Ecto neural progenitor cell (in vitro differentiated cells): Measurements from ENCODE around the gene USP17L30.
"Not testable (repeated sequence)": the region's sequence is repeated elsewhere in the genome, so short reads cannot be mapped to it uniquely, and the experiment has no call there.

Source experiments
- DNase-seq: peaks from one replicate; pipeline ENCODE4 v3.0.0-alpha.2; 2018; ENCODE audit warnings: low spot score

Gene USP17L30, protein sequence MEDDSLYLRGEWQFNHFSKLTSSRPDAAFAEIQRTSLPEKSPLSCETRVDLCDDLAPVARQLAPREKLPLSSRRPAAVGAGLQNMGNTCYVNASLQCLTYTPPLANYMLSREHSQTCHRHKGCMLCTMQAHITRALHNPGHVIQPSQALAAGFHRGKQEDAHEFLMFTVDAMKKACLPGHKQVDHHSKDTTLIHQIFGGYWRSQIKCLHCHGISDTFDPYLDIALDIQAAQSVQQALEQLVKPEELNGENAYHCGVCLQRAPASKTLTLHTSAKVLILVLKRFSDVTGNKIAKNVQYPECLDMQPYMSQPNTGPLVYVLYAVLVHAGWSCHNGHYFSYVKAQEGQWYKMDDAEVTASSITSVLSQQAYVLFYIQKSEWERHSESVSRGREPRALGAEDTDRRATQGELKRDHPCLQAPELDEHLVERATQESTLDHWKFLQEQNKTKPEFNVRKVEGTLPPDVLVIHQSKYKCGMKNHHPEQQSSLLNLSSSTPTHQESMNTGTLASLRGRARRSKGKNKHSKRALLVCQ

GRCh38 chr4:9362829-9363228, at the start of gene USP17L30:
USP17L30 (plus strand) TSS chr4:9363129; CDS start chr4:9363129, 0 bp downstream.
- not testable (repeated sequence) for DNase-seq

GRCh38 chr4:9324191-9324590, 38.7 kb upstream of the USP17L30 start:
- DNase-seq, result not testable (repeated sequence)

- not testable (repeated sequence) for DNase-seq
These were observed 38.1 kb upstream of the USP17L30 start, which contains the start of gene USP17L24 for GRCh38 chr4:9324865-9325264. USP17L24 (plus strand) TSS chr4:9325165; CDS start chr4:9325165, 0 bp downstream.

- DNase-seq, result not testable (repeated sequence)
These were observed 33.3 kb upstream of the USP17L30 start, which contains the start of gene USP17L25 for GRCh38 chr4:9329611-9330010. USP17L25 (plus strand) TSS chr4:9329911; CDS start chr4:9329911, 0 bp downstream.

DNA sequence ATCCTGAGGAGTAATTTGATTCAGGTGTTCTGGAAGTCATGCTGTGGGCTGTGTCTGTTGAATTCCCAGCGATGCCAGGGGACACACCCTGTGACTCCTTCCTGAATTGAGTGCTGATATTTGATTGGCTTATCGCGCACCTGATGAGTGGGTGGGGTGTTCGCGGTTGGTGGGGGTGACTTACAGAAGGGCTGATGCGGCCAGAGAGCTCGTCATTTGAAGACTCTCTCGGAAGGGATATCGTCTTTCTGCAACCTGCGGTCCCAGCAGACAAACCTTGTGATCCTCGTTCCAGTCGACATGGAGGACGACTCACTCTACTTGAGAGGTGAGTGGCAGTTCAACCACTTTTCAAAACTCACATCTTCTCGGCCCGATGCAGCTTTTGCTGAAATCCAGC, 28.6 kb upstream of the USP17L30 start, which contains the start of gene USP17L26:
TSS of gene USP17L26 (plus strand) at position 301 of the 400 bp plus-strand sequence. CDS start at position 301, 0 bp downstream.
- DNase-seq, result not testable (repeated sequence)

- DNase-seq, result not testable (repeated sequence)
These were observed 23.8 kb upstream of the USP17L30 start, which contains the start of gene USP17L5 for GRCh38 chr4:9339103-9339502. USP17L5 (plus strand) TSS chr4:9339403; CDS start chr4:9339403, 0 bp downstream.

- DNase-seq, result not testable (repeated sequence)
These were observed 19.1 kb upstream of the USP17L30 start, which contains the start of gene USP17L27 for GRCh38 chr4:9343848-9344247. USP17L27 (plus strand) TSS chr4:9344148; CDS start chr4:9344148, 0 bp downstream.

DNA sequence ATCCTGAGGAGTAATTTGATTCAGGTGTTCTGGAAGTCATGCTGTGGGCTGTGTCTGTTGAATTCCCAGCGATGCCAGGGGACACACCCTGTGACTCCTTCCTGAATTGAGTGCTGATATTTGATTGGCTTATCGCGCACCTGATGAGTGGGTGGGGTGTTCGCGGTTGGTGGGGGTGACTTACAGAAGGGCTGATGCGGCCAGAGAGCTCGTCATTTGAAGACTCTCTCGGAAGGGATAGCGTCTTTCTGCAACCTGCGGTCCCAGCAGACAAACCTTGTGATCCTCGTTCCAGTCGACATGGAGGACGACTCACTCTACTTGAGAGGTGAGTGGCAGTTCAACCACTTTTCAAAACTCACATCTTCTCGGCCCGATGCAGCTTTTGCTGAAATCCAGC, 14.3 kb upstream of the USP17L30 start, which contains the start of gene USP17L28:
TSS of gene USP17L28 (plus strand) at position 301 of the 400 bp plus-strand sequence. CDS start at position 301, 0 bp downstream.
- DNase-seq, result not testable (repeated sequence)

DNA sequence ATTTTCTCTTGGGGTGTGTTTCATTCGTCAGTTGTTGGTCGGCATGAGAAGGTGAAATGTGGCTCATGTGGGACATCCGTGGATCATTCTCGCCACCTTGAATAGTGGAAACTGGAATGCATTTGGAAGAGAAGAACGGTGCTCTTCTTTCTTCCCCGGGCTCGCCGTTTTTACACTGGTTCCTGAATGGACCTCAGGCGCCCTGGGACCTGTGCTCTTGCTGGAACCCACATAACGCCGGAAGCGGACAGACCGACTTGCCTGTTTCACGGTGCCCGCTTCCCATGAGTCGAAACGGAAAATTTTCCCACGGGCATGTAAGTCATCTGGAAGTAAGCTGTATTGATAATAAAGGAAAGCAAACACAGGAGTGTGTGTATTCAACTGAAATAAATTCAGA, 12.1 kb upstream of the USP17L30 start:
- not testable (repeated sequence) for DNase-seq

DNA sequence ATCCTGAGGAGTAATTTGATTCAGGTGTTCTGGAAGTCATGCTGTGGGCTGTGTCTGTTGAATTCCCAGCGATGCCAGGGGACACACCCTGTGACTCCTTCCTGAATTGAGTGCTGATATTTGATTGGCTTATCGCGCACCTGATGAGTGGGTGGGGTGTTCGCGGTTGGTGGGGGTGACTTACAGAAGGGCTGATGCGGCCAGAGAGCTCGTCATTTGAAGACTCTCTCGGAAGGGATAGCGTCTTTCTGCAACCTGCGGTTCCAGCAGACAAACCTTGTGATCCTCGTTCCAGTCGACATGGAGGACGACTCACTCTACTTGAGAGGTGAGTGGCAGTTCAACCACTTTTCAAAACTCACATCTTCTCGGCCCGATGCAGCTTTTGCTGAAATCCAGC, 9.6 kb upstream of the USP17L30 start, which contains the start of gene USP17L29:
TSS of gene USP17L29 (plus strand) at position 301 of the 400 bp plus-strand sequence. CDS start at position 301, 0 bp downstream.
- not testable (repeated sequence) for DNase-seq

GRCh38 chr4:9379881-9380280, 17.0 kb downstream of the USP17L30 start:
- not testable (repeated sequence) for DNase-seq

GRCh38 chr4:9381012-9381534, 18.1 kb downstream of the USP17L30 start:
- peak; percentile 51 for DNase-seq

DNA sequence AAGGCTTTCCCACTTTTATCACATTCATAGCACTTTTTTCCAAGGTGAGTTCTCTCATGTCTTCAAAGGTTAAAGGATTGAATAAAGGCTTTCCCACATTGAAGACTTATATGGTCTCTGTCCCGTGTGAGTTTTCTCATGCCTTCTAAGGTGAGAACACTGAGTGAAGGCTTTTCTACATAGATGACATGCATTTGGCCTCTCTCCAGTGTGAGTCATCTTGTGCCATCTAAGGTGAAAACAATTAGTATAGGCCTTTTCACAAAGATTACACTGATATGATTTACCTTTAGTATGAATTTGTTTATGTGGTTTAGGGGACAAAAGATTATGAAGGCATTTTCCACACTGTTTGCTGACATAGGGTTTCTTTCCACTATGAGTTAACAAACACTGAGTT, 21.2 kb downstream of the USP17L30 start:
- DNase-seq, result no peak

GRCh38 chr4:9389001-9389400, 26.1 kb downstream of the USP17L30 start:
- not testable (repeated sequence) for DNase-seq

- DNase-seq, result not testable (repeated sequence)
These were observed 42.8 kb downstream of the USP17L30 start for GRCh38 chr4:9405774-9406173.

- DNase-seq, result not testable (repeated sequence)
These were observed 43.6 kb downstream of the USP17L30 start for GRCh38 chr4:9406491-9406890.

DNA sequence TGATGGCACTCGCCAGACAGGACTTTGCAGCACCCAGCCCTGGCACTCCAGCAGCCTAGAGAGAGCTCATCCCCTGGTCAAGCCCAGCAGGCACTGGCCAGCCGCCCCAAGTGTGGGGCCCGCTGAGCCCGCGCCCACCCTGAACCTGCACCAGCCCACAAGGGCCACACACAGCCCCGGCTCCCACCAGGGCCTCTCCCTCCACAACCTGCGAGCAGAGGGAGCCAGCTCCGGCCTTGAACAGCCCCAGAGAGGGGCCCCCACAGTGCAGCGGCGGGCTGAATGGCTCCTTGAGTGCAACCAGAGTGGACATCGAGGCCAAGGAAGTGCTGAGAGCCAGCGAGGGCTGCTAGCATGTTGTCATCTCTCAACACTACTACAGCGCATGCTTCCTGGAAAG, 46.9 kb downstream of the USP17L30 start:
- DNase-seq, result no peak
